CD1c-positive myeloid dendritic cell (primary cell): Measurements from ENCODE around the gene CTBP2.
"Not testable (repeated sequence)": the region's sequence is repeated elsewhere in the genome, so short reads cannot be mapped to it uniquely, and the experiment has no call there.

Experiments
- DNase-seq: peaks from one replicate; pipeline ENCODE4 v3.0.0-alpha.2; 2016; ENCODE audit errors: extremely low spot score

The CTBP2 gene

DNA sequence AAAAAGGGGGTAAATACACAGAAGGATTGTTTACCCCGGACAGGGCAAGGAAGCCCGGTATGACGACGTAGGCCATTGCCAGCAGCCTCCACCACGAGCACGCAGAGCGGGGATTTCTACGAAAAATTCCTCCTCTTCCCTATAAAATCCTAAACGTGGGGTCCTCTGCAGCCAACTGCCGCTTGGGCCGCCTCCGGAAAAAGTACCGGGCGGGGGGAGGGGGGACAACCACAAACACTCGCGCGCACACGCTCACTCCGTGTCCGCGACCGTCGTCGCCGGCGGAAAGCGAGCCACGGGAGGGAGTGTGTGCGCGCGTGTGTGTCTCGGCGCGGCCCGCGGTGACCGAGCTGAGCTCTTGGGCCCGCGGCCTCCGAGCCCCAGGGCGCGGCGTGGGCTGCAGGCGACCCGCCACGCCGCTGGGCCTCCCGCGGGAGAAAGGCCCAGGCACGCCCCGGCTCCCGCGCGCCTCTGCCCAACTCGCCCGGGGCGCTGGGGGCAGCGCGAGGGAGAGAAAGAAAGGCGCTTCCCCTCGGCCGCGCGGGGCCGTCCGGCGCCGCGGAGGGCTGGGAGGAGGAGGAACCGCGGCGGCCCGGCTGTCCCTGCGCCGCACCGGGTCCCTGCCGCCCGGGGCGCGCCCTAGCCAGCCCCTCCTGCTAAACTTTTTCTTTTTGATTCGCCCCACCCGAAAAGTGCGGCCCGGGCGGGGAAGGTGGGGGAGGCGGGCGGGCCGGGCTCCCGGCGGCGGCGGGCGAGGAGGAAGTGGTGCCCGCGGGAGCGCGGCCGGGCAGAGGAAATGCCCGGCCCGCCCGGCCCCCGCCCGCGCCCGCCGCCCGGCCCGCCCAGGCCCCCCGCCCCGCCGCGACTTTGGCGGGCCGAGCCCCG is 1.5 kb downstream of the CTBP2 start:
- DNase-seq = peak; percentile 70

DNA sequence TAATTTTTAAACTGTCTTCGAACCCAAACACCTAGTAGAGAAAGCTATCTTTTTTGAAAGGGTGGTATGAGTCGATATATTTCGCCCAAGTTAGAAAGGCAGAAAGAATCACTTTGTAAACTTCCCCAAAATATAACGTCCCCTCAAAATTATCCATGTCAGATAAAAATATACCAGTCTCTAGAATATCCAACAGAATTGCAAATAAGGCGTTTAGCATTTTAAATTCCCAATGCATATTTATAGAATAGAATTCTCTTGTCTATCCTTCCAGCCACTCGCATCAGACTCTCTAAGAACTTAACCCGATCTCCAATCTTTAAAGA is 2.1 kb downstream of the CTBP2 start:
- no peak for DNase-seq

DNA sequence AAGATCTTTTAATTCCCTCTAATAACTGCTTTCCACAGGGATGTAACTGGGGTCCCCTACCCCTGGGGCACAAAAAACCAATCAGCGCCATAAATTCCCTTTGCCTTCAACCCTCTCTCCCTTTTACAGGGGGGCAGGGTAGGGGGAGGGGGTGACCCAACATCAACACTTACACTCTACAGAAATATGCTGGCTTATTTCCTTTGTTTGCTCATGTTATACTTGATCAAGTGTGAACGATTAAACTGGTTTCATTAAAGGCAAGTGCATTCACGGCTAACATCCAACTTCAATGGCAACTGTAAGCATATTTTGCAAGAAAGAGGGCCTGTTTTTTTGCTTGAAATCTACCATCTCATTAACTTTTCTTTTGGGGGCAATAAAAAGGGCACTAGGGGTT is 2.9 kb downstream of the CTBP2 start:
- no peak for DNase-seq

DNA sequence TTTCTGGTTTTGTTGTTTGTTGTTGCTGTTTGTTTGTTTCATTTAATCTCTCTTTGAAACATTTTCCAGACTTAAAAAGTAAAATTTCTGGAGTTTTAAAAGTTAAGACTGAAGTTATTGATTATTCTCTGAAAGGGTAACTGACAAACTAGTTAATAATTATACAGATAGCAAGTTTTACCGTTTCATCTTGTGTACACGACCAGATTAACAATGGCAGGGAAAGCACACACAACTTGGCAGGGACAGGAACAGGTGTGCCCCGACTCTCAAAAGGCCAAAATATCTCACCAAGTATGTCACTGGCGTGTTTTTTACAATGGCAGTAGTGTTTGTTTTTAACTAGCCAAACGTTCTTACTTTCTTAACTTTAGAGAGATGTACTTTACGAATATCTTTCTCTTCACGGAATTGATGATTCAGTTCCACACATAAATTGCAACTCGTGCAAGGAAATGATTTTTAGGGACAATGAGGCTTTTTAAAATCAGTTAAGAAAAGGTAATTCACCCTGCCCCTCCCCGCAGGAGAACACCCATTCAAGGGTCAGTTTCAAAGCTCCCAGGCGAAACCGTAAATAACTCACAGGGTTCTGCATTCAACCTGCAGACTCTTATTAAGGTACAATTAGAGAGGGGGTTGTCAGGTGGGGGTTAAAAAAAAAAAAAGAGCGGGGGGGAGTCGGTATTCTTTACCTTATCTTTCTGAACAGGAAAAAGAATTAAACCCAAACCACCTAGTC is 3.5 kb downstream of the CTBP2 start:
- DNase-seq = no peak

DNA sequence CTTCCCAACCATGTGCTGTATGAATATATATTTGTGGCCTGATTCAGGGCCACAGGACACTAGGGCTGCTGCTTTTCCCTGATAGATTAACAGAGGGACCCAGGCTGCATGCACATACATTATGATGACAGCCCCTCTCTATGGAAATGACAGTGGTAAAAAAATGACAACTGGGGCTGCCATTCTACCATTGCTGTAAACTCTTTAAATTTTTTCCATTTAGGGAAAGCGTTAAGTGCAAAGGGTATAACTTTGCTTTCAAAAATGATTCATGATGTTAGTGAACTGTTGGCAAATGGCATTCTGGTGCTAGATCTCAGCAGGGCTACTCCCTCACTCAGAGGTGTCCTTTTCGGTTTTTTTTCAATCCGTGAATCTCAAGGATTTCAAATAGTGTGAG is 4.2 kb downstream of the CTBP2 start:
- no peak for DNase-seq

DNA sequence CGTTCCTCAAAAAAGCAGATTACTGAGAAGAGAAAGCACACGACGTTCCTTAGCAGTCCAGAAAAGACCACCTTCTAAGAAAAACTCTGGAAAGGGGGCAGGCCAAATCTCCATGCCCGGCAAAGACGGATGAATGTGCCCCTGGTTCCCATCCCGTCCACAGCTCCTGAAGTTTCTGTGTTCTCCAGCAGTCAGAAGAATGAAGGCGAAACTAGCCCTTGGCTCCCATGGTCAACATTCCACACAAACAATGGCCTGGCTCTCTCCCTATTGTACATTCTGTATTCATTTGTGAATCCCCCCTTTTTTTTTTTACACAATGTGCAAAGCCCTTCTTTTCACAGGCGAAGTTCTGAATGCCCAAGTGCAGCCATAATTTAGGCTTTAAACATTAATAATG is 5.3 kb downstream of the CTBP2 start:
- no peak for DNase-seq

DNA sequence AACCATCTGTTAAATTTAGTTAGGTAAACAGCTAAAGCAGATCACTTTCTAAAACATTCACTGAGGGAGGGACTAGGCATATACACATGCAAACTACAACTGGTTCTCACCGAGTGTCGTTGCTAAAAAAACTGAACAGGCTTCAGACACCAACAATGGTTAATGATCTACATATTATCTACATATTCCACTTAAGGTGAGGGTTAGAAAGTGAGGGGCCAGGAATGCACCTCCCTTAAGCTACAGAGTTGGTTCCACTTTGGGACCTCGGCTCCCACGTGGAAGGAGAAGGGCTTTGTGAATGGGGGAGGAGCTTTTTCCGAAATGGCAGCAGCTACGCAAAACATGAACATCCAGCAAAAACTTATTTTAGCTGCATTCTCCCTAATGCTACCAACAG is 5.8 kb downstream of the CTBP2 start:
- DNase-seq = no peak

DNA sequence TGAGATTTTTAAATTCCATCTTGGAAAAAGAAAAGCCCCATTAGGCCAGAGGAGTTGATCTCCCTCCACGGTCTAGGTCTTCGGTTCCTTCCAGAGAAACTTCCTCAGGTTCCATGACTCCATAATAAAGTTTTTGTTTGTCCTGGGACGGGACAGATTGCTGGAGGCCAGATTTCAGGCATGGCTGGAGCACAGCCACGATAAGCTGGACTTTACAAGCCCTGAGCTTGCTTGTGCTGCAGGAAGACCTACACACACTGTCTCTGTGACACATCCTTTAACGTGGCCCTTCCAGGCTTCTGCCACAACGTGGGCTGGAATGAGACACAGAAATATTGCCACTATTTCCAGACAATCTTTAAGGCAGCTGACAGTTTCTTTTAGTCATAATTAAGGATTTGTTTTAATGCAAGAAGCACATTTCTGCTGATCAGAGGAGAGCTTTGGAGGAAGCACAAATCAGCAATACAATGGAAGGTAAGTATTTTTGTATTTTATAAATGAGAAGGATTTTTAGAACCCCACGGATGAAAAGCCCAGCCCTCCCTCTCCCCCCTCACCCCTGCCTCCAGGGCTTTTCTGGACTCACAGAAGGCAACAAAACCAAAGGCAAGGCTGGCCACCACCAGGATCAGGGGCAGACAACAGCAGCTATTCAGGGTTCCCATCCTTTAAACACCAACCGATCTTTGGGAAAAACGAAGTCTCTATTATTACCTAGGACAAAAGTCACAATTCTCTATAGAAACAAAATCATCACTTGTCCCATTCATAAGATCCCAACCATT is 6.5 kb downstream of the CTBP2 start:
- no peak for DNase-seq

DNA sequence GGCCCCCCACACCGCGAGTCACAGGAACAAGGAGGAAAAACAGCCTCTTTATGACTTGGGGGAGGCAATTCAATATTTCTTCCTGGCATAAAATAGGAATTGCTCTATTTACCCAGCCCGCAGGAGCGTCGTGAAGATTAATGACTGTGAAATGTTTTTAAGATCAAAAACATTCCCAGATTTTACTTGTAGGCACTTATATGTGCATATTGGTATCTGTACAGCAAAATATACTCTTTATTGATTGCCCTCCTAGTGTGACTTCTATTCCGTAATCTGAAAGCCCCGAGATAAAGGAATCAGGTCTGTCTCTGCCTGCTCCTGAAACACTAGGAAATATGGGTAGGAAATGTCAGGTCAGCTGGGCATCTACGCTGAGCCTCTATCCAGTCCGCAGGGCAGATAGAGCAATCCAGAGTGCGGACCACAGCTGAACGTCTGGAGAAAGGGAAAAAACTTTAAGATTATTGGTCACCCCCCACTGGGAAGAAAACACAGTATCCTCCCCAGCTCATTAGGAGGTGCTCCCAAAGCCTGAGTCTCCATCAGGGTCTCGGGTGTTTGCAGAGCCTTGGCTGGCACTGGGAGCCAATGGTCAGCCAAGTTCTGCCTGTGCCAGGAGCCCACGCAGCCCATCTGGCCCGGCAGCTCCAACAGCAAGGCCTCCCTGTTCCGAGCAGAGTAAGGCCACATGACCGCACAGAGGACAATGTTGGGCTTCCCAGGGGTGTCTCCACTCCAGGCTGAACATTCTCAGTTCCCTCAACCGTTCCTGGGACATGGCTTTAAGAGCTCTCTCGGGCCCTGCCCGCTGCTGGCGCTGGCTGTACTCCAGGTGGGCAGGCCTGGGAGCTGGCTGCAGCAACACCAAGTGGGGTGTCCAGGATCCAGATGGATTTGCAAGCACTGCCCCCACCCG is 7.7 kb downstream of the CTBP2 start:
- no peak for DNase-seq

DNA sequence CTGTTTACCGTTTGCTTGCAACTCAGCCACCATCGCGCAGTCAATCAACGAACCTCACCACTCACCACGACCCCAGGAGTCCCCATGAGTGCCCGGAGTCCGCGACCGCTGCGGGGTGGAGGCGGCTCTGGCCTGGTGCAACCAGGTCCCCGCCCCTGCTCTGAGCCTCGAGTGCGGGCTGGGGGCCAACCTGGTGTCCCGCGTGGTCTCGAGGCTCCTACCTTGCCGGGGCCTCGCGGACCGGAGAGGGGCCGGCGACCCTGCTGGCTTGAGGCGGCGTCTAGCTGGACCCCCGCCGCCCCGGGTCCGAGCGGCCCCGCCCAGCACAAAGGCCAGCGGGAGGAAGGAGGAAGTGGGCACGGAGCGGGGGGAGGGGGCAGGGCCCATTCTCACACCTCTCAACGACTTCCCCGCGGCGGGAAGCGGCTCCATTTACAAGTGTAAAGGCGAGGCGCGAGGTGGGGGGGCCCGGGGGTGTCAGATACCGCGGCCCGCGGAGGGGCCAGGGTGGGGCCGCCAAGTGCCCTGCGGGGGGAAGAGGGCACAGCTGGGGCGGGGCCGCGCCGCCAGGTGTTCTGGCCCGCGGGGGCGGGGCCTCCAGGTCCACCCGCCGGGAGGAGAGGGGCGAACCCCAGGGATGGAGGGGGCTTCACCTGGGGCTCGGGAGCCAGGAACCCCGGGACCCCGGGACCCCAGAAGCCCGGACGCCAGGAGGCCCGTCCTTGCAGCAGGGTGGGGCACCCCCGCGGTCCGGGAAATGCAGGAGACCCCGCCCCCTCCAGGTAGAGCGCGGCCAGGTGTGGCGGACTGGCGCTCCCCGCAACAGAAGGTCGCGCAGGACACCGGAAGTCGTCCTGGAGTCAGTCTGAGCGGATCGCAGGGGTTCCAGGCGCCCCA is 8.6 kb downstream of the CTBP2 start:
- peak; percentile 25 for DNase-seq

DNA sequence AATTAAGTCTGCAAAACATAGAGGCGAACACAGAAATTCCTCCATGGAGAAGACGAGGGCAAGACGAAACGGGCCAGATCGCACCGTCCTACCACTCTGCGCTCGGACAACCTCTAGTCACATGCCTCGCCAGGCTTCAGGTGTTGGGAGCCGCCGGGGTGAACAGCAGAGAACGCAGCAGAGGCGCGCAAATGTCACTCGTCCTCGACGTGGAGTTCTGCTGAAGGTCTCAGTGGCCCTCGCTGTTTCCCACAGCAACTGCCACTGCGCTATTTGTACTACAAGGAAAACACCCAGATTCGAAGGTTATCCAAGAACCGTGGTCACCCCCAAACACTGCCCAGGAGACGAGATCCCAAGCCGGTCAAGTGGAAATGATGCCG is 9.2 kb downstream of the CTBP2 start:
- no peak for DNase-seq

DNA sequence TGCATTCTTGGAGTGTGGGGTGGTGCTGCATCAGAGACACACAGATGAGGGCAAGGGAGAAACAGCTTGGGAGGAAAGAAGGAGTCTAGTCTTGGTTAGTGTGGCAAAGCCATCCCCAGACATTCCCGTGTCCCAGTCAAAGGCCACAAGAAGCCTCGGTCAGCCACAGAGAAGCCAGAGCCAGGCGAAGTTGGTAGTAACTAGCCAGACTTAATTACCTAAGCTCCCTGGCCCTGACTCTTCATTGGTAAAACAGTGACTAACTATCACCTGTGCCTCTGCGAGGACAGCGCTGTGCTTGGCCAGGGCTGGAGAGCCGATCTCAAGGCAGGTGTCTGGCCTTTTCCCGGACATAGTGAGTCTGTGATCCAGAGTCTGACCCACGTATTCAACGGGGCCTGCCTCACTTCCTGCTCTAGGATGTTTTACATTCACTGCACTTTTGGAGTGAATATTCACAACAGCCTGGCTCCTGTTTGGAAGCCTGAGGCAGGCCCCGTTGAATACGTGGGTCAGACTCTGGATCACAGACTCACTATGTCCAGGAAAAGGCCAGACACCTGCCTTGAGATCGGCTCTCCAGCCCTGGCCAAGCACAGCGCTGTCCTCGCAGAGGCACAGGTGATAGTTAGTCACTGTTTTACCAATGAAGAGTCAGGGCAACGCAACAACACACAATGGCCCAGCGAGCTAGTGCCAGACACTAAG is 9.8 kb downstream of the CTBP2 start:
- DNase-seq = not testable (repeated sequence)

DNA sequence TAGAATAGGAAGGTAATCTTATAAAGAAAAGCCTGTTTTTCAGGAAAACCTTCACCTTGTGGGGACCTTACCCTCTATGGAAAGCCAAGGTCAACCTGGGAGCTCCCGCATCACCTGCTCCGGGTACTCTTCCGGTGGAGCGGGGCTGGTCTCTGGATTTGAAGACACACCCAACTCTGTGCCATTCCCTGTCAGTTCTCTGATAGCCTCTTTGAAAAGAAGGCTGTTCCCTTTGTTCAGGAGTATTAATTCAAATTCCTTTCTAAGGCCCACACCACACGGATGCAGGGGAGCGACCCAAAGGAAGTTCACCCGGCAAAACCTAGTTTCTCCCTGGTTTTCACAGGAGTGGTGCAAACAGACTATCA is 10.7 kb downstream of the CTBP2 start:
- no peak for DNase-seq

DNA sequence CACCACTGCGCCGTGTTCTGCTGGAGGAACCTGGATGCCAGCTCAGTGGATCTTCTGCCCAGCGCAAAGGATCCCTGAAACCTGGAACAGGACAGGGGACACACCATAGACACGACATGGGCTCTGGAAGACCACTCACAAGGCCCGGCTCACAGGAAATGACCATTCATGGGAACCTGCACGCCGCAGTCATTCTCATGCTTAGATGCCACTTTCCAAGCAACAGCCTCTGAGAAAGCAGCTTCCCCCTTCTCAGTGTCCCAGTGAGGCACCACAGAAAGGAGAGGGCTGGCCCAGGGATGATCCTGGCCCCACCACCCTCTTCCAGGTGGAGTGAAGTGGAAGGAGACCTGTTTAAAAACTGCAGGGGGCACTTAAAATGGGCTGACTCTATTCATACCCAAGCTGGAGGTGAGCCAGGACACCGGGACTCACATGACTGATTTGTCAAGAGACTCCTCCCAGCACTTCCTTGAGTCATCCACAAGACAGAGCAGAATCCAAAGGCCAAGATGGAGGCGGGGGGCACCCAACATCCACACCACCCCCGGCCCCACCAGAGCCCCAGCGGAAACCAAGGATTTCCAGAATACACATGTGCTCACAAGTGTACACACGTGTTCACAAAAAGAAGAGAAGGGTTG is 11.2 kb downstream of the CTBP2 start:
- peak; percentile 24 for DNase-seq

DNA sequence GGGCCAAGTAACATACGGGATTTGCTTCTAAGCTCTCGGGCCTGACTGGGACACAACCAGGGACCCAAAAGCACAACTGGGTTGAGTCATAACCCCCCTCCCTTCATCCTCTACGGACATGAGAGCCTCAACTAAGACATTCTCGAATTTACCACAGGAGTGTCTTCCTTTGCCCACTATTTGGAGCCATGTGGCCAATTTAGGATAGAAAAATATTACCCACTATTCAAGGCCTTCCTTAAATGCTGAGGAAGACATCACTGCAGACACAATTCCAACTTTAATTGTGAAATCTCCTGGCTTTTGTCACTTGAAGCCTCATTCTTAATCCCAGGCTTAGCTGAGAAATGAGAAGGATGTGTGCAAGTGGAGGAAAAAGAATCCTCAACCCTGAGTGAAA is 11.8 kb downstream of the CTBP2 start:
- DNase-seq = no peak

DNA sequence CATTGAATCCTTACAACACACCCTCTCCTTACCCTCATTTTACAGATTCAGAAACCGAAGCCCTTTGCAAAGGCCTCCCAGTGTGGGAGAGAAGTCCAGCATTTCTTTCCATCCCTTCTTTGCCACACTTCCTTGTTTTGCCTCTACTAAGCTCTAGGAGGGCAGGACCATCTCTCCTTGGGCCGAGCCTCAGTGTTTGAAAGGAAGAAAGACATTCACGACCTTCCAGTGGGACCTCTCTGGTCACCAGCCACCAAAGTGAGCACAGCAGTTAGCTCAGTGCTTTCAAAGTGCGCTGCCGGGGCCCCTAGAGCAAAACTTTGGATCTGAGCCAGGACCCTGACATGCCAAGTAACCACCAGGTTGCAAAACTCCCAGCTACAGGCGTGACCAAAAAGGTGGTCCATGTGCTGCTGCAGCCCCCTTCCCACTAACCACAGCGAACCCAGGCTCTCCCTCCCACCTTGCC is 12.4 kb downstream of the CTBP2 start:
- no peak for DNase-seq

DNA sequence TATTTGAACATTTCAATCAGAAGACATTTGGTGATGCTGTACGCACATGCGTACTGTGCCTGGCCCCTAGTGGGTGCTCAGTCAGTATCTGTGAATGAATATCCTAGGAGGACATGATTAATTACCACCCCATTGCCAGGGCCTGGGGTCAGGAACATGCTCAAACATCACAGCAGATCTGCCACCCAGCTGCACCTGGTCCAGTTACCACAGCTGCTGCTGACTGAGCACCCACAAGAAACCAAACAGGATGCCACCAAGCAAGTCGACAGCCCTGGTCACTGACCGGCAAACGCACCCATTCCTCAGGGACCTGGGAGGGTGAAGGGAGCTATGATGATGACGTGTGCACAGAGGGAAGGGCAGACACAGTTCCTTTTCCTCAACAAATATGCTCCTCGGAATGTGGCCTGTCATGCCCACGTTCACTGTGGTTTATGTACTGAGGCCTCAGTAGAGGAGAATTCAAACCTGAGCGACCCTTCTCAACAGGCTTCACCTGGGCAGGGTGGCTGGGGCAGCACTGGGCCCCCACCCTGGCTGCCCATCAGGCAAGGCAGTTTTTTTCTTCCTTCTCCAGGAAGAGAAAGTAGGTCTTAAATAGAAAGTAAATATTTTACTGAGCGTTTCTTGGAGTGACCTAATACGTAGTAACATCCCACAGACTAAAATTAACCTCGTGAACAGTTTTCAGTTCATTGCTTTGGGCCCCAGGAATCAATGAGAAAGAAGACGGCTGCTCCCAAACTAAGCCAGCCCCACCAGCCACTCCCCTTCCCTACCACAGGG is 13.4 kb downstream of the CTBP2 start:
- DNase-seq = peak; percentile 48

DNA sequence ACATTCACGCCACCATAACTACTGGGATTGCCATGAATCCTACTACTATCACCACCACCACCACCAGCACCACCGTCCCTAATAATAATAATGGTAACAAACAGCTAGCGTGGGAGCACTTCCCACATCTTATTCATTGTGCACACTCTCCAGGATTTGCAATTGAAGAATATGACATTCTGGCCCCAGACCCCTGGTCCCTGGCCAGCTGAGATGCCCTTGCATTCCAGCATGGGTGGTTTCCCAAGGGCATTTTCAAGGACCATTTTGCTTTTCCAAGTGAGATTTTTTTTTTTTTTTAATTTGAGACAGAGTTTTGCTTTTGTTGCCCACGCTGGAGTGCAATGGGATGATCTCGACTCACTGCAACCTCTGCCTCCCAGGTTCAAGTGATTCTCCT is 14.7 kb downstream of the CTBP2 start:
- no peak for DNase-seq
